Naive thymus-derived CD4-positive, alpha-beta T cell (primary cell): Measurements from ENCODE around the gene ZNF107. TPM values are rescaled to one million over a fixed set of nuclear protein-coding genes. Genes with fewer than 3 reads are reported as not detected.
A peak's percentile ranks its signal among the peaks of the same experiment; 100 is the strongest.

Source experiments
- ATAC-seq: fragments of 150-1000 bp; cut with Tn5 transposase; 2 replicates; pipeline ENCODE4 v1.10.0; 2021; ENCODE audit warnings: mild to moderate bottlenecking, moderate library complexity
- CTCF ChIA-PET: fragments of 350-600 bp; sonication (Branson Sonifier 250); formaldehyde crosslinking; loops from one replicate; lab custom pipeline; 2021; ENCODE audit warnings: antibody characterized with exemption; lab: Charles Lee
- POLR2A ChIA-PET: fragments of 350-600 bp; sonication (Branson Sonifier 250); formaldehyde crosslinking; loops from one replicate; lab custom pipeline; 2021; ENCODE audit warnings: antibody characterized with exemption, inconsistent platforms; lab: Charles Lee
- DNase-seq, 9 donors: peaks; one replicate each; pipeline versions ENCODE4 v3.0.0 to v3.0.0-alpha.2; 2020 to 2022; ENCODE audit warnings: mixed read lengths in 1 of 9
- H3K27ac ChIP-seq: one replicate; pipeline ENCODE4 v1.7.0; 2013; ENCODE audit warnings: mild to moderate bottlenecking, low read depth, low read length, moderate library complexity
- H3K27me3 ChIP-seq, 2 donors: one replicate each; pipeline ENCODE4 v1.7.0; 2013; ENCODE audit warnings: low read length in 2 of 2, mild to moderate bottlenecking in 2 of 2, moderate library complexity in 2 of 2; ENCODE audit not compliant: control insufficient read depth in 2 of 2, insufficient read depth in 2 of 2
- H3K36me3 ChIP-seq, 3 experiments: 1 replicate in 2 of 3; 2 replicates in 1 of 3; pipeline ENCODE4 v1.7.0; 2013; ENCODE audit warnings: low read length in 3 of 3, mild to moderate bottlenecking in 3 of 3, moderate library complexity in 1 of 3; ENCODE audit not compliant: insufficient read depth in 3 of 3, control insufficient read depth in 2 of 3
- H3K4me1 ChIP-seq, 2 donors: one replicate each; pipeline ENCODE4 v1.7.0; 2013; ENCODE audit warnings: low read length in 2 of 2, mild to moderate bottlenecking in 2 of 2, moderate library complexity in 1 of 2; ENCODE audit not compliant: control insufficient read depth in 2 of 2, insufficient read depth in 2 of 2
- H3K4me3 ChIP-seq: 2 replicates; pipeline ENCODE4 v1.7.0; 2013; ENCODE audit warnings: mild to moderate bottlenecking, low read length
- H3K9me3 ChIP-seq, 3 experiments: 1 replicate in 2 of 3; 2 replicates in 1 of 3; pipeline ENCODE4 v1.7.0; 2013; ENCODE audit warnings: low read length in 3 of 3; ENCODE audit not compliant: control insufficient read depth in 2 of 3
- H3K27ac Mint-ChIP-seq, 9 donors: one replicate each; pipeline ENCODE4 v1.8.0; 2020 to 2022; ENCODE audit warnings: mixed read lengths in 9 of 9, mild to moderate bottlenecking in 8 of 9, moderate library complexity in 5 of 9, inconsistent platforms in 2 of 9
- H3K27me3 Mint-ChIP-seq, 5 donors: one replicate each; pipeline ENCODE4 v1.8.0; 2021 to 2022; ENCODE audit warnings: mixed read lengths in 5 of 5, mild to moderate bottlenecking in 1 of 5
- H3K36me3 Mint-ChIP-seq, 5 donors: one replicate each; pipeline ENCODE4 v1.8.0; 2020 to 2022; ENCODE audit warnings: mixed read lengths in 5 of 5, mild to moderate bottlenecking in 3 of 5, inconsistent platforms in 1 of 5
- H3K4me1 Mint-ChIP-seq, 7 donors: one replicate each; pipeline ENCODE4 v1.8.0; 2020 to 2022; ENCODE audit warnings: mixed read lengths in 7 of 7, mild to moderate bottlenecking in 3 of 7, inconsistent platforms in 1 of 7
- H3K4me3 Mint-ChIP-seq, 10 donors: one replicate each; pipeline ENCODE4 v1.8.0; 2020 to 2022; ENCODE audit warnings: mild to moderate bottlenecking in 10 of 10, mixed read lengths in 10 of 10, moderate library complexity in 6 of 10, inconsistent platforms in 2 of 10
- H3K9me3 Mint-ChIP-seq, 11 donors: one replicate each; pipeline ENCODE4 v1.8.0; 2020 to 2022; ENCODE audit warnings: mixed read lengths in 11 of 11, mild to moderate bottlenecking in 4 of 11, inconsistent platforms in 1 of 11, moderate library complexity in 1 of 11
- intact Hi-C, 2 donors: fragments of 100-400 bp; cut with micrococcal nuclease; formaldehyde crosslinking; loops; one replicate each; pipeline ENCODE4 v1.15.1; 2023
- polyA plus RNA-seq, 2 donors: library from polyadenylated mRNA; unstranded; fragments of 300-500 nt; fragmentation: Illumina TruSeq; gene quantifications; one replicate each; pipeline ENCODE4 v1.2.3, GENCODE V29; 2021
- total RNA-seq, 6 experiments: library from RNA in 5 of 6; stranded (reverse) in 5 of 6; gene quantifications; 1 replicate in 5 of 6; 2 replicates in 1 of 6; pipeline ENCODE4 v1.2.3 and lab custom pipeline; 2021 to 2026

Gene ZNF107
- total RNA-seq: 10 to 100 TPM; 11.2 to 33.5 (median 17.3) TPM
- 10 to 100 TPM; 11.8 to 15.6 TPM for polyA plus RNA-seq
- total RNA-seq (lab: John Stamatoyannopoulos, UW): 35.1 reads per million, percentile 63 among the genes with 10 or more reads in this experiment

- intact Hi-C loops: loop anchor here (1.0 to 5.0 kb wide), 13 partner anchors 34 to 766 kb away; partner anchors contain the start of genes ERV3-1 (in 2 of the 2), ZNF138 (in 2 of the 2), ZNF273 (in 2 of the 2) and ZNF680 (in 2 of the 2)
- peak; percentile 98 for ATAC-seq
- peak within 1 kb of the TSS; percentile 96 for H3K27ac ChIP-seq
- H3K27me3 ChIP-seq: no peaks in the 10 kb centered on the region
- CTCF ChIA-PET: interaction anchor here (0.9 kb wide), 1 partner anchor 128 kb away, joined by 3 read pairs; the partner anchor contains the start of gene ZNF138
- peak within 1 kb of the TSS; percentile 92 to 98 (median 96) for H3K4me3 Mint-ChIP-seq
- H3K36me3 ChIP-seq: peaks cover 0 to 31% (median 3%) of the 10 kb centered on the region in 3 experiments
- H3K9me3 Mint-ChIP-seq: peaks cover 3 to 38% (median 18%) of the 10 kb centered on the region in 11 donors
- H3K27ac Mint-ChIP-seq: peak within 1 kb of the TSS; percentile 96 to 98 (median 97)
- H3K27me3 Mint-ChIP-seq: no peaks in the 10 kb centered on the region
- peak; percentile 48 to 90 (median 84) for DNase-seq
- H3K4me1 ChIP-seq: peaks cover 11 to 19% of the 10 kb centered on the region in 2 donors
- POLR2A ChIA-PET: interaction anchor here (0.5 to 3.4 kb wide), 11 partner anchors 9 to 1208 kb away, joined by 3 to 25 read pairs (median 6); partner anchors contain the start of genes ERV3-1, ZNF138, ZNF273 and ZNF680
- H3K4me3 ChIP-seq: peak within 1 kb of the TSS; percentile 92
- peaks cover 18 to 79% (median 71%) of the 10 kb centered on the region in 7 donors for H3K4me1 Mint-ChIP-seq
- H3K36me3 Mint-ChIP-seq: peaks cover 20 to 43% (median 36%) of the 10 kb centered on the region in 5 donors
- peaks cover 0 to 5% (median 0%) of the 10 kb centered on the region in 3 experiments for H3K9me3 ChIP-seq
These were observed at the start of gene ZNF107 for GRCh38 chr7:64665980-64666662. ZNF107 (plus strand) TSS chr7:64666133; CDS start chr7:64666283, 150 bp downstream.

GRCh38 chr7:64618785-64619456 lies 47.0 kb upstream of the ZNF107 start:
- H3K36me3 Mint-ChIP-seq: peaks cover 0 to 4% (median 0%) of the 10 kb centered on the region in 5 donors
- ChIA-PET CTCF (interaction anchor here (1.4 kb wide), 1 partner anchor 438 kb away, joined by 3 read pairs; no protein-coding TSS in a partner anchor), POLR2A (no interaction called here)
- ATAC-seq: no peak
- no peaks in the 10 kb centered on the region for H3K36me3 ChIP-seq
- peak overlapping the region in 1 of 10 donors; percentile 1 for H3K4me3 Mint-ChIP-seq
- H3K9me3 ChIP-seq: peaks cover 0 to 9% (median 0%) of the 10 kb centered on the region in 3 experiments
- peaks cover 0 to 4% (median 0%) of the 10 kb centered on the region in 7 donors for H3K4me1 Mint-ChIP-seq
- intact Hi-C loops: loop anchor here in 1 of 2 donors (2.0 kb wide), 2 partner anchors 56 to 1610 kb away; partner anchors contain the start of gene ZNF680
- no peaks in the 10 kb centered on the region for H3K27me3 Mint-ChIP-seq
- peak in 7 of 9 donors; percentile 5 to 60 (median 40) for DNase-seq
- H3K4me3 ChIP-seq: no peak overlapping the region
- H3K9me3 Mint-ChIP-seq: peaks cover 0 to 43% (median 9%) of the 10 kb centered on the region in 11 donors
- no peaks in the 10 kb centered on the region for H3K4me1 ChIP-seq
- H3K27ac ChIP-seq: no peak overlapping the region
- H3K27ac Mint-ChIP-seq: no peak overlapping the region
- no peaks in the 10 kb centered on the region for H3K27me3 ChIP-seq

GRCh38 chr7:64619705-64620104 lies 46.2 kb upstream of the ZNF107 start:
- no peak overlapping the region for H3K4me3 Mint-ChIP-seq
- peaks cover 0 to 4% (median 0%) of the 10 kb centered on the region in 7 donors for H3K4me1 Mint-ChIP-seq
- H3K9me3 Mint-ChIP-seq: peaks cover 0 to 43% (median 9%) of the 10 kb centered on the region in 11 donors
- CTCF ChIA-PET: no interaction called here
- Histone ChIP-seq H3K4me3 (no peak overlapping the region), H3K36me3 (no peaks in the 10 kb centered on the region), H3K27me3 (no peaks in the 10 kb centered on the region), H3K4me1 (no peaks in the 10 kb centered on the region), H3K27ac (no peak overlapping the region), H3K9me3 (peaks cover 0 to 9% (median 0%) of the 10 kb centered on the region in 3 experiments)
- ATAC-seq (no peak), DNase-seq (no peak)
- H3K27me3 Mint-ChIP-seq: no peaks in the 10 kb centered on the region
- no peak overlapping the region for H3K27ac Mint-ChIP-seq
- peaks cover 0 to 4% (median 0%) of the 10 kb centered on the region in 5 donors for H3K36me3 Mint-ChIP-seq
- intact Hi-C loops: loop anchor here (2.0 to 10.0 kb wide), 4 partner anchors 57 to 1615 kb away; partner anchors contain the start of gene ZNF680 (in 1 of the 2)
- POLR2A ChIA-PET: no interaction called here

GRCh38 chr7:64621656-64622055 lies 44.3 kb upstream of the ZNF107 start:
- intact Hi-C loops: loop anchor here in 1 of 2 donors (10.0 kb wide), 2 partner anchors 437 to 1617 kb away; no protein-coding TSS in a partner anchor
- no peak for ATAC-seq
- POLR2A ChIA-PET: no interaction called here

GRCh38 chr7:64625114-64626082 lies 40.5 kb upstream of the ZNF107 start:
- Histone ChIP-seq H3K27me3 (no peaks in the 10 kb centered on the region), H3K4me1 (no peaks in the 10 kb centered on the region), H3K36me3 (no peaks in the 10 kb centered on the region), H3K4me3 (no peak overlapping the region), H3K9me3 (peaks cover 0 to 3% (median 0%) of the 10 kb centered on the region in 3 experiments), H3K27ac (no peak overlapping the region)
- H3K27ac Mint-ChIP-seq: peak overlapping the region in 1 of 9 donors; percentile 3
- peaks cover 0 to 16% (median 2%) of the 10 kb centered on the region in 11 donors for H3K9me3 Mint-ChIP-seq
- ChIA-PET POLR2A (interaction anchor here (1.0 kb wide), 1 partner anchor 288 kb away, joined by 3 read pairs; no protein-coding TSS in a partner anchor), CTCF (interaction anchor here (0.6 to 1.1 kb wide), 4 partner anchors 32 to 443 kb away, joined by 3 to 5 read pairs (median 3); no protein-coding TSS in a partner anchor)
- ATAC-seq (peak; percentile 65), DNase-seq (peak in 5 of 9 donors; percentile 17 to 33 (median 31))
- intact Hi-C loops: loop anchor here in 1 of 2 donors (10.0 kb wide), 2 partner anchors 441 to 1621 kb away; no protein-coding TSS in a partner anchor
- H3K4me1 Mint-ChIP-seq: no peaks in the 10 kb centered on the region
- H3K27me3 Mint-ChIP-seq: no peaks in the 10 kb centered on the region
- H3K36me3 Mint-ChIP-seq: peaks cover 0 to 3% (median 0%) of the 10 kb centered on the region in 5 donors
- no peak overlapping the region for H3K4me3 Mint-ChIP-seq

More at GRCh38 chr7:64621656-64622055, 44.3 kb upstream of the ZNF107 start:
- Histone ChIP-seq H3K4me3 (no peak overlapping the region), H3K9me3 (peaks cover 0 to 9% (median 0%) of the 10 kb centered on the region in 3 experiments), H3K36me3 (no peaks in the 10 kb centered on the region), H3K27me3 (no peaks in the 10 kb centered on the region), H3K27ac (no peak overlapping the region), H3K4me1 (no peaks in the 10 kb centered on the region)
- Mint-ChIP-seq H3K36me3 (peaks cover 0 to 4% (median 0%) of the 10 kb centered on the region in 5 donors), H3K27me3 (no peaks in the 10 kb centered on the region), H3K9me3 (peaks cover 0 to 43% (median 9%) of the 10 kb centered on the region in 11 donors), H3K4me3 (no peak overlapping the region), H3K4me1 (peaks cover 0 to 4% (median 0%) of the 10 kb centered on the region in 7 donors), H3K27ac (no peak overlapping the region)
- CTCF ChIA-PET: no interaction called here
- no peak for DNase-seq
